Hematopoietic multipotent progenitor cell treated with erythropoietin and hydrocortisone succinate and interleukin-3 and kit ligand, for 4 days (in vitro differentiated cells): Measurements from ENCODE around the gene ZNF691.
"Not testable (repeated sequence)": the region's sequence is repeated elsewhere in the genome, so short reads cannot be mapped to it uniquely, and the experiment has no call there.

ENCODE experiments used
- DNase-seq: peaks from one replicate; pipeline ENCODE4 v3.0.0-alpha.2; 2015

ZNF691 gene

GRCh38 chr1:42832641-42833240, 13.7 kb upstream of the ZNF691 start:
- no peak for DNase-seq

GRCh38 chr1:42833981-42834380, 12.4 kb upstream of the ZNF691 start:
- no peak for DNase-seq

- DNase-seq, result no peak
These were observed 11.6 kb upstream of the ZNF691 start for GRCh38 chr1:42834803-42835202.

- no peak for DNase-seq
These were observed 11.0 kb upstream of the ZNF691 start for GRCh38 chr1:42835422-42835821.

- DNase-seq, result no peak
These were observed 8.7 kb upstream of the ZNF691 start for GRCh38 chr1:42837709-42838108.

GRCh38 chr1:42838482-42839190, 7.8 kb upstream of the ZNF691 start:
- DNase-seq, result no peak

GRCh38 chr1:42841010-42841409, 5.4 kb upstream of the ZNF691 start:
- DNase-seq, result no peak

GRCh38 chr1:42841440-42842147, 4.8 kb upstream of the ZNF691 start:
- DNase-seq, result no peak

GRCh38 chr1:42844592-42845140, 1.7 kb upstream of the ZNF691 start:
- DNase-seq, result no peak

- no peak for DNase-seq
These were observed 1.2 kb upstream of the ZNF691 start for GRCh38 chr1:42845193-42845592.

- DNase-seq, result no peak
These were observed 552 bp upstream of the ZNF691 start for GRCh38 chr1:42845866-42846256.

GRCh38 chr1:42847111-42847595, 740 bp downstream of the ZNF691 start:
- peak; percentile 22 for DNase-seq

- DNase-seq, result no peak
These were observed 1.5 kb downstream of the ZNF691 start for GRCh38 chr1:42847721-42848460.

- DNase-seq, result no peak
These were observed 2.6 kb downstream of the ZNF691 start for GRCh38 chr1:42848823-42849537.

- no peak for DNase-seq
These were observed 3.5 kb downstream of the ZNF691 start for GRCh38 chr1:42849944-42850343.

- DNase-seq, result no peak
These were observed 5.0 kb downstream of the ZNF691 start for GRCh38 chr1:42851420-42851819.

GRCh38 chr1:42851960-42852607, 5.7 kb downstream of the ZNF691 start:
- DNase-seq, result no peak

GRCh38 chr1:42852608-42852980, 6.2 kb downstream of the ZNF691 start:
- DNase-seq, result no peak

GRCh38 chr1:42853116-42853884, 6.9 kb downstream of the ZNF691 start:
- DNase-seq, result no peak

- not testable (repeated sequence) for DNase-seq
These were observed 10.1 kb downstream of the ZNF691 start for GRCh38 chr1:42856554-42856953.

- DNase-seq, result not testable (repeated sequence)
These were observed 13.0 kb downstream of the ZNF691 start for GRCh38 chr1:42859366-42859765.
